Fibroblast of villous mesenchyme (primary cell): ENCODE measurements around the gene CACYBP. TPM values are rescaled to one million over a fixed set of nuclear protein-coding genes. Genes with fewer than 3 reads are reported as not detected.

ENCODE experiments used
- DNase-seq: peaks from one replicate; pipeline ENCODE4 v3.0.0-alpha.2; 2010; ENCODE audit warnings: low read depth
- H3K4me3 ChIP-seq: 2 replicates; pipeline ENCODE4 v1.5.1; 2011; ENCODE audit warnings: low read depth, mild to moderate bottlenecking, low read length
- CTCF ChIP-seq: IDR thresholded peaks from 2 replicates; pipeline ENCODE4 v1.5.1; 2012; ENCODE audit warnings: low read depth, mild to moderate bottlenecking, low read length; ENCODE audit not compliant: insufficient read depth
- total RNA-seq: library from RNA; depleted of rRNA; stranded (reverse); fragments of >200 nt; gene quantifications from 2 replicates; pipeline ENCODE4 v1.2.3, GENCODE V29; 2012

Gene CACYBP
- total RNA-seq, 1 donor = 222 TPM

- no peak for DNase-seq
- H3K4me3 ChIP-seq = no peak overlapping the region
- TF ChIP-seq CTCF = no peak
These were observed 3.8 kb downstream of the CACYBP start for GRCh38 chr1:175003521-175003920.

GRCh38 chr1:175005085-175005783, 5.5 kb downstream of the CACYBP start:
- no peak for DNase-seq
- TF ChIP-seq CTCF = no peak
- H3K4me3 ChIP-seq = no peak overlapping the region

- TF ChIP-seq CTCF = no peak
- DNase-seq = no peak
These were observed 9.8 kb downstream of the CACYBP start for GRCh38 chr1:175009532-175009931.

GRCh38 chr1:175013445-175013844, 13.7 kb downstream of the CACYBP start:
- no peak for TF ChIP-seq CTCF
- H3K4me3 ChIP-seq = no peak overlapping the region
- DNase-seq = no peak

More at GRCh38 chr1:175009532-175009931, 9.8 kb downstream of the CACYBP start:
- H3K4me3 ChIP-seq = no peak overlapping the region

- peak; percentile 75 for DNase-seq
- no peak overlapping the region for H3K4me3 ChIP-seq
- no peak for TF ChIP-seq CTCF
These were observed 15.5 kb downstream of the CACYBP start for GRCh38 chr1:175015243-175015642.

GRCh38 chr1:175019524-175019923, 19.8 kb downstream of the CACYBP start:
- DNase-seq = no peak
- TF ChIP-seq CTCF = no peak
- H3K4me3 ChIP-seq = no peak overlapping the region
